HG02571 (cell line): ENCODE measurements around the gene PRKG1.

Experiments used
- ATAC-seq: cut with Tn5 transposase; IDR thresholded peaks from one replicate; pipeline ENCODE4 v1.9.1; 2021; ENCODE audit warnings: mild to moderate bottlenecking, moderate library complexity; ENCODE audit not compliant: unreplicated experiment

Gene PRKG1

GRCh38 chr10:51896849-51897248 is 822.6 kb downstream of the PRKG1 start:
- no peak for ATAC-seq

DNA sequence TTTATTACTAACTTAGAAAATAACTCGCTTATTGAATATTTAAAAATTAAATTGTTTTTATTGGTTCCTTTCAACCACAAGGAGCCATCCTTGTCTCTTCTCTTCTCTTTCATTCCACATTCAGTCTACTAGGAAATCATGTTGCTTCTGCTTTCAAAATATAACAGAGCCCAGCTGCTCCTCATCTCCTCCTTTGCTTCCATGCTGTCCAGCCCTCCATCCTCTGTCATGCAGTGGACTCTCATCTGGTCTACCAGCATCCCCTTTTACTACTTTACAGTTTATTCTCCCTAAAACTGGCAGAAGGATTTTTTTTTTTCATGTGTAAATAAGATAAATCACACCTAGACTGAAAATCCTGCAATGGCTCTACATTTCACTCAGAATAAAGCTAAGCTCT is 823.3 kb downstream of the PRKG1 start:
- no peak for ATAC-seq

DNA sequence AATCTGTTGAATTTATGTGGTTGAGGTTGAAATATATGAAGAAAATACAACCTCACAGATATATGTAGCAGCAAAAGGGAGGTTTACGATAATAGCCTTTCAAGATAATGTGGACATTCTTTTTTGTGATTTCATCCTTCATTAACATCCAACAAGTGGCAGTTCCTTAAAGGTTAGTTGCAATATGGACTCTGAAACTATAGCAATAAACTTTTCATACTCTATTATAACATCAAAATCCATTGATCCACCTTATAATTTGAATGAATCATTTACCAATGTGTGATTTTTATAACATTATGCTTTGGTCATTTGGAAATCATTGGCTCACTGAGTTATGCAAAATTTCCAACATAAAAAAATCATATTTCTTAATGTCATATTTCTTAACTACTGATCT is 825.9 kb downstream of the PRKG1 start:
- no peak for ATAC-seq

DNA sequence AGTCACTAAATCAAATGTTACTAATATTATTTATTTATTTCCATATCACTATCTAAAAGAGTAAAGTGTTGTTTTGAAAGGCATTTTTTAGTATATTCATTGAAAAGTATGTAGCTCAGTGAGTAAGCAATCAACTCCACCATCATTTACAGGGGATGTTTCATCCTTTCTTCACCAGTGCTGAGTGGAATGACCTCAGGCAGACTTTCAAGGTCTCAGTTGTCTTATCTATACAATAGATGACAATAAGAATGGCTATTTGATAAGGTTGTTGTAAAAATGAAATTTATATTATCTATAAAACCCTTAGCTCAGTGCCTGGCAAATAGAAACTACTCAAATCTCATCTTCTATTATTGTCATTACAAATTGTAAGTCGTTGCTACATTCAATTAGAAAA is 829.4 kb downstream of the PRKG1 start:
- ATAC-seq: no peak

GRCh38 chr10:51905032-51905431 is 830.7 kb downstream of the PRKG1 start:
- no peak for ATAC-seq

GRCh38 chr10:51907361-51907760 is 833.1 kb downstream of the PRKG1 start:
- no peak for ATAC-seq

DNA sequence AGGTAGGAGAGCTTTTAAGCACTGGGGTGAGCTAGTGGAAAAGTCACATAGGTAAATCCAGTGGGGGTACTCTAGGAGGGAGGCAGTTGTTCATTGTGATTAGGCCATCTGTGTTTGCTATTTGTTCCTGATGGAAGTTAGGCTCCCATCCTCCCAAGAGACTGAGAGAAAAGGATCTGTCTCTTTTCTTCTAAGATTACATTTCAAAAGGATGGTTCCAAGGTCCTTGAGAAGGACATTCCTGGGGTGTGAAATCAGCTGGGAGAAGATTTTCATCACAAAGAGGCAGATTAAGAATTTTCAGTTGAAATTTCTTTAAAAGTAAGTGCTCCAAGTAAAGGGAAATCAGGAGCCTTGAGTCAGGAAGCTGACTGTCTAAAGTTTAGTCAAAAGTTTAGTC is 835.9 kb downstream of the PRKG1 start:
- ATAC-seq: no peak

DNA sequence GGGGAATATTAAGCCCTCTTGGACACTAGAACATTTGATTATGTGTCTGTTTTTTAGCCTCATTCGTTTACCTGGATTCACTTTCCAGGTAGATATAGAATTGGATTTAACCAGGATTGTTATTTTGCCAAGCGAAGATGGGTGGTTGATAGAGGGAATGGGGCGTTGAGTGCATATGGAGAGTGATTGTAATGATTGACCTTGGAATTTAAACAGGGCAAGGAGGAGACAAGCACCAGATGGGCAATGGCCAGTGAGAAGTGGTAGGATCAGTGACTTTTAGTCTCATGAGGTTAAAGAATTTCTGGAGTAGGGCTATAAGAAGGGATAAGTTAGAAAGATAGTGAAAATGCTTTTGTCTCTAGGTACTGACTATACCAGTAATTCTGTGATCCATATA is 836.3 kb downstream of the PRKG1 start:
- no peak for ATAC-seq

- no peak for ATAC-seq
Measured at GRCh38 chr10:51911723-51912122, 837.4 kb downstream of the PRKG1 start.

DNA sequence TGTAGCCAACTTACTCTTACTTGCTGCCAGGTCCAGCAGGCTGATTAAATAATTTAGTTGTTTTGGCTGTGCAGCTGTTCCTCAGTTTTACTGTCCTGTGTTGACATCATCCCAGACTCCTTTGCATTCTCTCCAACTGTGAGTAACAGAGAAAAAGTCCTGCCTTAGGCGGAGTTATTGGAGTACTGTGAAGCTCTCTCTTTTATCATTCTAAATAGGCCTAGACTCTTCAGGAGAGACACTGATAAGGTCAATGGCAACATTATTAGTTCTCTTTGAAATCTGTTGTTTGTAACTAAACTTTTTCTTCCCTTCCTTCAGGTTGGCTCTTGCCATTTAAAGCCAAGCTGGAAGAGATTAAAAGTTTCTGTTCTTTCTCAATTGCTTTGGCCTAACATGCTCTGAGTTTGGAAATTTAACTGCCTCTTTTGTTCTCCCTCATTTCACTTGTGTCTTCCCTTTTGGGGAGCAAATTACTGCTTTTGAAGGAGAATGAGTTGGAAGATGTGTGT is 840.8 kb downstream of the PRKG1 start:
- no peak for ATAC-seq

- no peak for ATAC-seq
Measured at GRCh38 chr10:51918440-51918839, 844.2 kb downstream of the PRKG1 start.

DNA sequence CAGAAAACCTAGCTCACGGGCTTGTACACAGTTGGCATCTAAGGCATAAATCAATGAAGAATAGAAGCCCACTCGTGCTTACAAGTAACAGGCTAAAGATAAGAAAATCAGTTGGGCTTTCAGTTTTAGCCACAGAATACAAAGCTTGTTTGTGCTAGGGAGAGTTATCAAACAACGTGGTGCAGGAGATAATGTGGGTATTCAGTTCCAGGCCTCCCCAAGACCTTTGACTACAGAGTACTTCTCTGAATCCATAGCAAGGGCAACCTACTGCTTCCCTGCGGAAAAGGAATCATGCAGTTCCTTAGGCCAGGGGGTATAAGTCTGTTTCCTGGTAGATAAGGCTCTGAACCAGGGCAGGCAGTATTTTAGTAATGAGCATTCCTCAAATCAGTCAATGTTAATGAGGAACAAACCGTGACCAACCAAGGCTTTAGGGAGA is 844.6 kb downstream of the PRKG1 start:
- no peak for ATAC-seq

DNA sequence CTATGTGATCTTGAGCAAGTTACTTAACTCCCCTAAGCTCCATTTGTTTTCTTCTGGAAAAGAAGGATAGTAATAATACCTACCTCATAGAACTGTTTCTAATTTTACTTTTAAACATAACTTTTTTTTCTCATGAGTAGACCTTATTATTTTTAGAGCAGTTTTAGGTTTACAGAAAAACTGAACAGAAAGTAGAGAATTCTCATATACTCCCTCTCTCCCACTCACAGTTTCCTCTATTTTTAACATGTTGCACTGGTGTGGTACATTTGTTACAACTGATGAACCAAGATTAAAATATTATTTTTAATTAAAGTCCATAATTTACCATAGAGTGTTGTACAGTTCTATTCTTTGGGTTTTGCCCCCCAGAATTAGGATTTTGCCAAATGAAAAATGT is 846.4 kb downstream of the PRKG1 start:
- ATAC-seq: no peak

DNA sequence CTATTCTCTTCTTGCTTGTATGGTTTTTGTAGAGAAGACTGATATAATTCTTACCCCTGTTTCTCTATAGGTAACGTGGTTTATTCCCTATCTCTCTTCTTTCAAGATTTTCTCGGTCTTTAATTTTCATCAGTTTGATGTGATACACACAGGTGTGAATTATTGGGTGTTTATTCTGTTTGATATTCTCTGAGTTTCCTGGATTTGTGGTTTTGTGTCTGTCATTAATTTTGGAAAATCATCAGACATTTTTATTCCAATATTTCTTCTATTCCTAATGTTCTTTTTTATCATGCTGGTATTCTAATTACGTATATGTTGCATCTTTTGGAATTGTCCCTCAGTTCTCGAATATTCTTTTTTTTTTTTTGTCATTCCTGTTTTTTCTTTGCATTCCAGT is 850.1 kb downstream of the PRKG1 start:
- ATAC-seq: no peak

GRCh38 chr10:51926337-51926736 is 852.0 kb downstream of the PRKG1 start:
- no peak for ATAC-seq

GRCh38 chr10:51928162-51928561 is 853.9 kb downstream of the PRKG1 start:
- ATAC-seq: no peak

DNA sequence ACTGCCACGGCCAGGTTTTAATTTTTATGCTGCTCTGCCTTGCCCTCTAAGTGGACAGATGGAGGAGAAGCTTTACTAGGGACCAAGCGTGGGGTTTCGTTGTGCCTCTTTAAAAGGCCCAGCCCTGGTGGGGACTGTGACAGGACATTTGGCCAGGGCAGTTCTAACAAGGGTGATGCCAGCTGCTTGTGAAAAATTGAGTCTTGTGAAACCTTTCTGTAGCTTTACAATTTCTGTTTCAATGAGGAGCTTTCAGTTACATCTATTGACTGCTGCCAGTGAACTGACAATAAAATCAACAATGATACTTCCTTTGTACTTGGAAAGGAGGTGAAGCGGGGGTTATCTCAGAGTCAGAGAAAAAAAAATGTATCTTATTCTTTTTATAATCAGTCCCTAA is 858.2 kb downstream of the PRKG1 start:
- no peak for ATAC-seq

GRCh38 chr10:51934373-51934772 is 860.1 kb downstream of the PRKG1 start:
- ATAC-seq: no peak

DNA sequence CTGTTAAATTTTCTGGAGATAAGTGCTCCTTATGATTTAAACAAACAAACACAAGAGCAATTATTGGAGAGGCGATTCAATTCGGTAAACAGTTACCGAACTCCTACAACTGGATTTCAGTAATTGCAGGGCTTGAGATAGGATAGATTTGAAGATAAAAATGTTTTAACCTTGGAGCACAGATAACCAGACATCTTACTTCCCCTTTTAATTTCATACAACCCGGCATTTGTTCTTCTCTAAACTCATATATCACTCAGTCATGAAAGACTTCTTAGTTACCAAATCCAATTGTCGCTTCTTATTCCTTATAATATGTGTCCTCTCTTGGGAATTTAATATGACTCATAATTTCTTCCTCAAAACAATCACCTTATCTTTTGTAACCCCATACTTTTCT is 861.1 kb downstream of the PRKG1 start:
- no peak for ATAC-seq

- no peak for ATAC-seq
Measured at GRCh38 chr10:51937308-51938140, 863.2 kb downstream of the PRKG1 start.

GRCh38 chr10:51950371-51950995 is 876.2 kb downstream of the PRKG1 start:
- no peak for ATAC-seq

GRCh38 chr10:51950996-51951555 is 876.8 kb downstream of the PRKG1 start:
- ATAC-seq: no peak
